Measurements from ENCODE around the gene GPR142. TPM values are rescaled to one million over a fixed set of nuclear protein-coding genes. Genes with fewer than 3 reads are reported as not detected.

The GPR142 gene
- total RNA-seq, 1 donor from 2014 or later, result 0.18 TPM

DNA sequence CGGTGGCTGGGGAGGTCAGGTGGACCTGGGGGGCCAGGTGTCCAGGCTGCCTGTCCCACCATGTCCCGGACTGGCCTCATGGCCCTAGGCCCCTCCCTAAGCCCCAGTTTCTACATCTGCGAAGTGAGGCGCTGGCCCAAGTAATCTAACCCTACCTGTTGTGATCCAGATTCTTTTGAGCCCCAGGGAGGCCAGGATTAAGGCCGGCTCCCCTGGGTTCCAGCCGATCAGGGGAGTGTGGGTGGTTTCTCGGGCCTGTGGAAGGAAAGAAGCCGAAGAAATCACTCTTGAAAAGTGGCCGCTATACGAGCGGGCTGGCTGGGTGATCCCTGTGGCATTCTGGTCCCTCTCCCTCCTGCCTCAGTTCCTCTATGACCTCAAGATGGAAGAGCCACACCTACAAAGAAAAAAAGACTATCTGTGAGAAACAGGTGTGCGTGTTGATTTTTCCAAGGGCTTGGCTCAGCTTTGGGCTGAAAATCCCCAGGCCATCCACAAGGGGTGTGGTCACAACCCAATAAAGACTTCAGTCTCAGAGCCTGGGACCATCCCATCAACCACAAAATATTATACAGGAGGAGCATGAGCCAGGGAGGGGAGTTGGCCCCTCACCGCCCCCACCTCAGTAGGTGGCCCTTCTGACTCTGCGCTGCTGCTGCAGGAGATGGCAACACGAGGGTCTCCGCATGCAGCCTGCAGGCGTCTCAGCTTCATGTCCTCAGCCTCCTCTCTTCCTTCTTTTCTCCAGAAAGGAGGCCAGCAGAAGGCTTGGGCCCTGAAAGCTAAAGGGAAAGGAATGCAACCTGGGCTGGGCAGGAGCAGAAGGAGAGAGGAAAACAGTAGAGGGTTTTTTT is 20.3 kb downstream of the GPR142 start:
- H3K27ac Mint-ChIP-seq (ENCODE audit: unreplicated experiment), result no peak overlapping the region
- H3K4me1 Mint-ChIP-seq (ENCODE audit: unreplicated experiment), result peaks cover 15% of the 10 kb centered on the region
- peaks cover 2% of the 10 kb centered on the region for H3K27me3 Mint-ChIP-seq (ENCODE audit: unreplicated experiment)
- no peak overlapping the region for H3K4me3 Mint-ChIP-seq (ENCODE audit: unreplicated experiment)
- H3K9me3 Mint-ChIP-seq (ENCODE audit: unreplicated experiment), result no peaks in the 10 kb centered on the region
- TF ChIP-seq, protein P1, sequence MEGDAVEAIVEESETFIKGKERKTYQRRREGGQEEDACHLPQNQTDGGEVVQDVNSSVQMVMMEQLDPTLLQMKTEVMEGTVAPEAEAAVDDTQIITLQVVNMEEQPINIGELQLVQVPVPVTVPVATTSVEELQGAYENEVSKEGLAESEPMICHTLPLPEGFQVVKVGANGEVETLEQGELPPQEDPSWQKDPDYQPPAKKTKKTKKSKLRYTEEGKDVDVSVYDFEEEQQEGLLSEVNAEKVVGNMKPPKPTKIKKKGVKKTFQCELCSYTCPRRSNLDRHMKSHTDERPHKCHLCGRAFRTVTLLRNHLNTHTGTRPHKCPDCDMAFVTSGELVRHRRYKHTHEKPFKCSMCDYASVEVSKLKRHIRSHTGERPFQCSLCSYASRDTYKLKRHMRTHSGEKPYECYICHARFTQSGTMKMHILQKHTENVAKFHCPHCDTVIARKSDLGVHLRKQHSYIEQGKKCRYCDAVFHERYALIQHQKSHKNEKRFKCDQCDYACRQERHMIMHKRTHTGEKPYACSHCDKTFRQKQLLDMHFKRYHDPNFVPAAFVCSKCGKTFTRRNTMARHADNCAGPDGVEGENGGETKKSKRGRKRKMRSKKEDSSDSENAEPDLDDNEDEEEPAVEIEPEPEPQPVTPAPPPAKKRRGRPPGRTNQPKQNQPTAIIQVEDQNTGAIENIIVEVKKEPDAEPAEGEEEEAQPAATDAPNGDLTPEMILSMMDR (IDR thresholded peaks at IDR 0.05; ENCODE audit: unreplicated experiment), result no peak
- DNase-seq (ENCODE audit: low spot score), result no peak
- H3K36me3 Mint-ChIP-seq (ENCODE audit: low read depth, unreplicated experiment), result no peaks in the 10 kb centered on the region

DNA sequence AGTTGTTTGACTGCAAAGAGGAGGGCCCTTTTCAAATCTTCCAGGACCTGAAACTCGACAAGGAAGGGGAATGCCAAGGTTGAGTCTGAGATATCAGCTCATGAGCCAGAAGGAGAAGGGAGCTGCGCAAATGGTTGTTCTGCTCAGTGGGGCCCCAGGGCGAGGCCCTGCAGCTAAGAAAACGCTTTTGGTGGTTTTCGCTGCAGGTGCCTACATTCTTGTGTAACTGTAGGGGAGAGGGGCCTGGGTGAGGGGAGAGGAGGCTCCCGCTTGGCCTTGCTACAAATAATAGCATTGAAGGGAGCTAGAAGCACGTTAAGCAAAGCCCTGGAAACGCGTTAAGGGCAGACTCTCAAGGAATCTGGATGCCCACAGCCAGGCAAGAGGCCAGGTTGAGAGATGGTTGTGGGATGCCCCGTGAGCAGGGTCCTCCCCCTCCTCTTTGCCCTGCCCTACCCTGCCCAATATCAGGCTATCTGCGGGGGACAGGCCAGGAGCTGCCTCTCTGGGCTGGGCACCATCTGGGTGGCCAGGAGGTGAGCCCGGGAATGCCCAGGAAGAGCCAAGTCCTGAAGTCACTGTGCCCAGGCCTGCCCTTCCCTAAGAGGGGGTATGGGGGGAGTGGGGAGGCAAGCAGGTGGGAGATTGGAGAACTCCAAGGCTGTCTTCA is 21.9 kb downstream of the GPR142 start:
- TF ChIP-seq, protein P1 (IDR thresholded peaks at IDR 0.05; ENCODE audit: unreplicated experiment), result no peak
- H3K4me3 Mint-ChIP-seq (ENCODE audit: unreplicated experiment), result no peak overlapping the region
- no peak overlapping the region for H3K27ac Mint-ChIP-seq (ENCODE audit: unreplicated experiment)
- peaks cover 6% of the 10 kb centered on the region for H3K27me3 Mint-ChIP-seq (ENCODE audit: unreplicated experiment)
- H3K4me1 Mint-ChIP-seq (ENCODE audit: unreplicated experiment), result peaks cover 14% of the 10 kb centered on the region
- no peak for DNase-seq (ENCODE audit: low spot score)
- no peaks in the 10 kb centered on the region for H3K9me3 Mint-ChIP-seq (ENCODE audit: unreplicated experiment)
- H3K36me3 Mint-ChIP-seq (ENCODE audit: low read depth, unreplicated experiment), result peaks cover 5% of the 10 kb centered on the region

DNA sequence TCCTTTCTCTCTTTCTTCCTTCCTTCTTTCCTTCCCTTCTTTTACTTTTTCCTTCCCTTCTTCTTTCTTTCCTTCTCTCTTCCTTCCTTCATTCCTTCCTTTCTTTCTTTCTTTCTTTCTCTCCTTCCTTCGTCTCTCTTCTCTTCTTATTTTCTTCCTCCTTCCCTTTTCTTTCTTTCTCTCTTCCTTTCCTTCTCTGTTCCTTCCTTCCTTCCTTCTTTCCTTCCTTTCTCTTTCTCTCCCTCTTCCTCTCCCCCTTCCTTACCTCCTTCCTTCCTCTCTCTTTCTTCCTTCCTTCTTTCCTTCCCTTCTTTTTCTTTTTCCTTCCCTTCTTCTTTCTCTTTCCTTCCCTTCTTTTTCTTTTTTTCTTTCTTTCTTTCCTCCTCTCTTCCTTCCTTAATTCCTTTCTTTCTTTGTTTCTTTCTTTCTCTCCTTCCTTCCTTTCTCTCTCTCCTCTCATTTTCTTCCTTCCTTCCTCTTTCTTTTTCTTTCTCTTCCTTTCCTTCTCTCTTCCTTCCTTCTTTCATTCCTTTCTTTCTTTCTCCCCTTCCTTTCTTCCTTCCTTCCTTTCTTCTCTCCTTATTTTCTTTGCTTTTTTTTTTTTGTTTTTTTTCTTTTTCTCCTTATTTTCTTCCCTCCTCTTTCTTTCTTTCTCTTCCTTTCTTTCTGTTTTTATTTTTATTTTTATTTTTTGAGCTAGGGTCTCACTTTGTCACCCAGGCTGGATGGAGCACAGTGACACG is 22.8 kb downstream of the GPR142 start:
- DNase-seq (ENCODE audit: low spot score), result no peak
- H3K27me3 Mint-ChIP-seq (ENCODE audit: unreplicated experiment), result peaks cover 6% of the 10 kb centered on the region
- H3K9me3 Mint-ChIP-seq (ENCODE audit: unreplicated experiment), result no peaks in the 10 kb centered on the region
- H3K4me1 Mint-ChIP-seq (ENCODE audit: unreplicated experiment), result peaks cover 6% of the 10 kb centered on the region
- peaks cover 5% of the 10 kb centered on the region for H3K36me3 Mint-ChIP-seq (ENCODE audit: low read depth, unreplicated experiment)
- no peak overlapping the region for H3K4me3 Mint-ChIP-seq (ENCODE audit: unreplicated experiment)
- TF ChIP-seq, protein P1 (IDR thresholded peaks at IDR 0.05; ENCODE audit: unreplicated experiment), result no peak
- H3K27ac Mint-ChIP-seq (ENCODE audit: unreplicated experiment), result peak overlapping the region; percentile 38

DNA sequence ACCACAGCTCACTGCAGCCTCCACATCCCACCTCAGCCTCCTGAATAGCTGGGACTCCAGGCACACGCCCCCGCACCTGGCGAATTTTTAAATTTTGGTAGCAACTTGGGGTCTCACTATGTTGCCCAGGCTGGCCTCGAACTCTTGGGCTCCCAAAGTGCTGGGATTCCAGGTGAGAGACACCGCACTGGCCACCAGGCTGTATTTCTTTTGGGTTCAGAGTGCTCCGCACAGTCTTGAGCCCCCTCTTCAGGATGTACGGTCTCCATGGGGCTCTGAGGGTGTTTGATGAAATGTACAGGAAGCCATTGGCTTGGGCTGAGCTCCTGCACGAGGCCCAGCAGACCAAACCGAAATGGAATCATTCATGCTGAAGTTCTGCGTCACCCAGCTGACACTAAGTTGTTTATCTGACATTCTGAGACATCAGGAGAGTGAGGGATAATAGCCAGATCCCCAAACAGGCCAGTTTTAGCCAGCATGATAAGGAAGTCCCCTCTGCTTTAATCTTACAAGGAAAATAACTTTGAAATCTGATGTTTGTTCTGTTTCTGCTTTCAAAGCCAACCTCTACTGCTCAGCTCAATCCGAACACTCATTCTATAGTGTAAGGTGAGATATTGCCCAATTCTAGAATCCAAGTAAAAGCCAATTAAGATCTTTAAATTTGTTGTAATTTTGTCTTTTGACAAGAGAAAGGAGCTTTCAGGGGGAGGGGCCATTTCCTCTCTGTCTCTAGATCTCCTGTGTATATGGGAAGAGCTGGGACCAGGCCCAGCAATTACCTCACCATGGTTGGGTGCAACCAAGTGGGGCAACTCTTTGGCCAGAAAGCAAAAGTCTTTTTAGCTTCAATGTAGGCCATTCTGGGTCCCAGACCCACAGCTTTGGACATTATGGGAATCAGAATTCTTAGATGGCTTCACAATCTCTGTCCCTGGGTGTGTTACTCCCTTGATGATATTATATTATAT is 23.7 kb downstream of the GPR142 start:
- TF ChIP-seq, protein P1 (IDR thresholded peaks at IDR 0.05; ENCODE audit: unreplicated experiment), result no peak
- H3K9me3 Mint-ChIP-seq (ENCODE audit: unreplicated experiment), result no peaks in the 10 kb centered on the region
- peaks cover 5% of the 10 kb centered on the region for H3K36me3 Mint-ChIP-seq (ENCODE audit: low read depth, unreplicated experiment)
- H3K27ac Mint-ChIP-seq (ENCODE audit: unreplicated experiment), result no peak overlapping the region
- peaks cover 6% of the 10 kb centered on the region for H3K27me3 Mint-ChIP-seq (ENCODE audit: unreplicated experiment)
- H3K4me1 Mint-ChIP-seq (ENCODE audit: unreplicated experiment), result peaks cover 6% of the 10 kb centered on the region
- no peak for DNase-seq (ENCODE audit: low spot score)
- no peak overlapping the region for H3K4me3 Mint-ChIP-seq (ENCODE audit: unreplicated experiment)

Data from endothelial cell (in vitro differentiated cells).